Measurements from ENCODE around the gene KIF13A. TPM values are rescaled to one million over a fixed set of nuclear protein-coding genes. Genes with fewer than 3 reads are reported as not detected.
"Not testable (repeated sequence)": the region's sequence is repeated elsewhere in the genome, so short reads cannot be mapped to it uniquely, and the experiment has no call there.

KIF13A gene
- total RNA-seq, 1 donor from 2014 or later: not detected

- Mint-ChIP-seq H3K27me3 (ENCODE audit: insufficient read depth) (peaks cover 12% of the 10 kb centered on the region), H3K4me3 (no peak overlapping the region), H3K27ac (no peak overlapping the region), H3K36me3 (ENCODE audit: low read depth) (no peaks in the 10 kb centered on the region), H3K4me1 (ENCODE audit: low read depth) (no peaks in the 10 kb centered on the region), H3K9me3 (no peaks in the 10 kb centered on the region)
- DNase-seq (ENCODE audit: low spot score): no peak
- intact Hi-C loops (cut with micrococcal nuclease): no loop called here
Observed at GRCh38 chr6:17758119-17758518, 229.3 kb downstream of the KIF13A start.

- H3K4me1 Mint-ChIP-seq (ENCODE audit: low read depth): no peaks in the 10 kb centered on the region
- intact Hi-C loops (cut with micrococcal nuclease): no loop called here
- H3K27ac Mint-ChIP-seq: no peak overlapping the region
- H3K36me3 Mint-ChIP-seq (ENCODE audit: low read depth): no peaks in the 10 kb centered on the region
- no peaks in the 10 kb centered on the region for H3K9me3 Mint-ChIP-seq
- DNase-seq (ENCODE audit: low spot score): no peak
- peaks cover 9% of the 10 kb centered on the region for H3K27me3 Mint-ChIP-seq (ENCODE audit: insufficient read depth)
- H3K4me3 Mint-ChIP-seq: no peak overlapping the region
Observed at GRCh38 chr6:17754254-17754653, 233.2 kb downstream of the KIF13A start.

- H3K27me3 Mint-ChIP-seq (ENCODE audit: insufficient read depth); DNase-seq (ENCODE audit: low spot score); H3K4me1 Mint-ChIP-seq (ENCODE audit: low read depth); H3K4me3 Mint-ChIP-seq; H3K27ac Mint-ChIP-seq; intact Hi-C loops (cut with micrococcal nuclease); H3K9me3 Mint-ChIP-seq; H3K36me3 Mint-ChIP-seq (ENCODE audit: low read depth): not testable (repeated sequence)
Observed at GRCh38 chr6:17745324-17745723, 242.1 kb downstream of the KIF13A start.

GRCh38 chr6:17744757-17745308 lies 242.6 kb downstream of the KIF13A start:
- DNase-seq (ENCODE audit: low spot score); H3K9me3 Mint-ChIP-seq; H3K4me1 Mint-ChIP-seq (ENCODE audit: low read depth); H3K27ac Mint-ChIP-seq; intact Hi-C loops (cut with micrococcal nuclease); H3K4me3 Mint-ChIP-seq; H3K36me3 Mint-ChIP-seq (ENCODE audit: low read depth); H3K27me3 Mint-ChIP-seq (ENCODE audit: insufficient read depth): not testable (repeated sequence)

GRCh38 chr6:17744019-17744756 lies 243.2 kb downstream of the KIF13A start:
- no peaks in the 10 kb centered on the region for H3K36me3 Mint-ChIP-seq (ENCODE audit: low read depth)
- H3K9me3 Mint-ChIP-seq: peaks cover 3% of the 10 kb centered on the region
- intact Hi-C loops (cut with micrococcal nuclease): no loop called here
- DNase-seq (ENCODE audit: low spot score): no peak
- H3K4me1 Mint-ChIP-seq (ENCODE audit: low read depth): no peaks in the 10 kb centered on the region
- H3K4me3 Mint-ChIP-seq: no peak overlapping the region
- peaks cover 2% of the 10 kb centered on the region for H3K27me3 Mint-ChIP-seq (ENCODE audit: insufficient read depth)
- H3K27ac Mint-ChIP-seq: no peak overlapping the region

- Mint-ChIP-seq H3K4me3 (no peak overlapping the region), H3K4me1 (ENCODE audit: low read depth) (no peaks in the 10 kb centered on the region), H3K36me3 (ENCODE audit: low read depth) (no peaks in the 10 kb centered on the region), H3K9me3 (peaks cover 19% of the 10 kb centered on the region), H3K27ac (no peak overlapping the region), H3K27me3 (ENCODE audit: insufficient read depth) (peaks cover 2% of the 10 kb centered on the region)
- DNase-seq (ENCODE audit: low spot score): no peak
- intact Hi-C loops (cut with micrococcal nuclease): no loop called here
Observed at GRCh38 chr6:17741507-17741906, 245.9 kb downstream of the KIF13A start.

GRCh38 chr6:17740559-17741220 lies 246.7 kb downstream of the KIF13A start:
- H3K9me3 Mint-ChIP-seq: peaks cover 19% of the 10 kb centered on the region
- peaks cover 2% of the 10 kb centered on the region for H3K27me3 Mint-ChIP-seq (ENCODE audit: insufficient read depth)
- no peak for DNase-seq (ENCODE audit: low spot score)
- H3K4me1 Mint-ChIP-seq (ENCODE audit: low read depth): no peaks in the 10 kb centered on the region
- H3K36me3 Mint-ChIP-seq (ENCODE audit: low read depth): no peaks in the 10 kb centered on the region
- H3K27ac Mint-ChIP-seq: no peak overlapping the region
- intact Hi-C loops (cut with micrococcal nuclease): no loop called here
- no peak overlapping the region for H3K4me3 Mint-ChIP-seq

GRCh38 chr6:17737704-17738252 lies 249.7 kb downstream of the KIF13A start:
- no peaks in the 10 kb centered on the region for H3K36me3 Mint-ChIP-seq (ENCODE audit: low read depth)
- H3K27ac Mint-ChIP-seq: no peak overlapping the region
- intact Hi-C loops (cut with micrococcal nuclease): no loop called here
- peaks cover 19% of the 10 kb centered on the region for H3K9me3 Mint-ChIP-seq
- no peaks in the 10 kb centered on the region for H3K4me1 Mint-ChIP-seq (ENCODE audit: low read depth)
- peaks cover 2% of the 10 kb centered on the region for H3K27me3 Mint-ChIP-seq (ENCODE audit: insufficient read depth)
- H3K4me3 Mint-ChIP-seq: no peak overlapping the region
- no peak for DNase-seq (ENCODE audit: low spot score)

GRCh38 chr6:17735311-17735710 lies 252.1 kb downstream of the KIF13A start:
- H3K27me3 Mint-ChIP-seq (ENCODE audit: insufficient read depth); H3K4me3 Mint-ChIP-seq; intact Hi-C loops (cut with micrococcal nuclease); H3K27ac Mint-ChIP-seq; DNase-seq (ENCODE audit: low spot score); H3K36me3 Mint-ChIP-seq (ENCODE audit: low read depth); H3K4me1 Mint-ChIP-seq (ENCODE audit: low read depth): not testable (repeated sequence)
- peaks cover 19% of the 10 kb centered on the region for H3K9me3 Mint-ChIP-seq

GRCh38 chr6:17730078-17730704 lies 257.2 kb downstream of the KIF13A start:
- intact Hi-C loops (cut with micrococcal nuclease): no loop called here

GRCh38 chr6:17729223-17730077 lies 258.0 kb downstream of the KIF13A start:
- no peaks in the 10 kb centered on the region for H3K27me3 Mint-ChIP-seq (ENCODE audit: insufficient read depth)

More at GRCh38 chr6:17730078-17730704, 257.2 kb downstream of the KIF13A start:
- no peak for DNase-seq (ENCODE audit: low spot score)
- H3K27ac Mint-ChIP-seq: no peak overlapping the region
- H3K9me3 Mint-ChIP-seq: no peaks in the 10 kb centered on the region
- no peaks in the 10 kb centered on the region for H3K36me3 Mint-ChIP-seq (ENCODE audit: low read depth)
- no peaks in the 10 kb centered on the region for H3K27me3 Mint-ChIP-seq (ENCODE audit: insufficient read depth)
- no peaks in the 10 kb centered on the region for H3K4me1 Mint-ChIP-seq (ENCODE audit: low read depth)
- H3K4me3 Mint-ChIP-seq: no peak overlapping the region

GRCh38 chr6:17728551-17729222 lies 258.7 kb downstream of the KIF13A start:
- no peak for DNase-seq (ENCODE audit: low spot score)
- intact Hi-C loops (cut with micrococcal nuclease): no loop called here
- Mint-ChIP-seq H3K4me3 (no peak overlapping the region), H3K4me1 (ENCODE audit: low read depth) (no peaks in the 10 kb centered on the region), H3K27me3 (ENCODE audit: insufficient read depth) (peaks cover 3% of the 10 kb centered on the region), H3K27ac (no peak overlapping the region), H3K36me3 (ENCODE audit: low read depth) (no peaks in the 10 kb centered on the region), H3K9me3 (no peaks in the 10 kb centered on the region)

More at GRCh38 chr6:17729223-17730077, 258.0 kb downstream of the KIF13A start:
- Mint-ChIP-seq H3K36me3 (ENCODE audit: low read depth) (no peaks in the 10 kb centered on the region), H3K9me3 (no peaks in the 10 kb centered on the region), H3K4me1 (ENCODE audit: low read depth) (no peaks in the 10 kb centered on the region), H3K4me3 (no peak overlapping the region), H3K27ac (no peak overlapping the region)
- no peak for DNase-seq (ENCODE audit: low spot score)
- intact Hi-C loops (cut with micrococcal nuclease): no loop called here
